ENCODE data around the gene CNN2.

CNN2 gene

DNA sequence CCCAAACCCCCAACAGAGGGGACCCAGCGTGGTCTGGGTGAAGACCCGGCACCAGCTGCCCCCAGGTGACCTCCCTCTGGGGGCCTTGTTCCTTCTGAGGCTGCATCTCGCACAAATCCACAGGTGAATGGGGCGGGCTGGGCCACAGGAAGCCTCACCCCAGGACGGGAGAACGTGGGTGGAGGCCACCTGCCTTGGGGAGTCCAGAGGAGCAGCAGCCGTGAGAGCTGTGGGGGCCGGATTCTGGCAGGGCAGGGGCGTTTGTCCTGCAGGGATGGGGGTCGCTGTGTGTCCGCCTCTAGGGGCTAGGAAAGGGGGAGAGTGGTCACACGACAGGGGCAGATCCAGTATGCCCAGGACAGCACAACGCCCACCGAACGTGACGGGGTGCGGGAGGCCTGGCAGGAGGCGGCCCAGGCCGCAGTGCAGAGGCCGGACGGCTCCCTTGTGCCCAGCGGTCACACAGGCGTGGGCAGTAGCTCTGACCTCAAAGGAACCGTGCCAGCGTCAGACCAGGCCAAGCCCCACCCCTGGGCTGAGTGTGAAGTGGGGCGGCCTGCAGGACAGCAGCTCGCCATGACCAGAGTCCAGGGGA is 62.1 kb downstream of the CNN2 start:
- no peak for DNase-seq (ENCODE audit: low read depth)
- H3K4me3 ChIP-seq (ENCODE audit: low read depth, low read length): no peak overlapping the region
